Upper lobe of left lung (tissue), 4 donors: ENCODE results near the gene RFX1.

Source experiments
- EP300 ChIP-seq, 4 donors: sonication (generic); formaldehyde crosslinking; IDR thresholded peaks; one replicate each; pipeline ENCODE4 v1.5.1; 2017; ENCODE audit warnings: antibody characterized with exemption in 4 of 4, control low read depth in 2 of 4
- POLR2A ChIP-seq, 4 donors: fragments of 450-650 bp; IDR thresholded peaks; one replicate each; pipeline ENCODE4 v1.5.1; 2016 to 2017; ENCODE audit warnings: antibody characterized with exemption in 4 of 4, mild to moderate bottlenecking in 2 of 4
- POLR2AphosphoS5 ChIP-seq, 2 donors: sonication (generic); formaldehyde crosslinking; IDR thresholded peaks; one replicate each; pipeline ENCODE4 v1.5.1; 2017; ENCODE audit warnings: antibody characterized with exemption in 2 of 2
- TF ChIP-seq, protein P1 (sequence below), 6 experiments: fragments of 450-650 bp in 4 of 6; fragments of 200-600 bp in 2 of 6; sonication (generic) in 2 of 6; IDR thresholded peaks; one replicate each; pipeline ENCODE4 v1.5.1; 2016 to 2019; ENCODE audit warnings: antibody characterized with exemption in 6 of 6

DNA sequence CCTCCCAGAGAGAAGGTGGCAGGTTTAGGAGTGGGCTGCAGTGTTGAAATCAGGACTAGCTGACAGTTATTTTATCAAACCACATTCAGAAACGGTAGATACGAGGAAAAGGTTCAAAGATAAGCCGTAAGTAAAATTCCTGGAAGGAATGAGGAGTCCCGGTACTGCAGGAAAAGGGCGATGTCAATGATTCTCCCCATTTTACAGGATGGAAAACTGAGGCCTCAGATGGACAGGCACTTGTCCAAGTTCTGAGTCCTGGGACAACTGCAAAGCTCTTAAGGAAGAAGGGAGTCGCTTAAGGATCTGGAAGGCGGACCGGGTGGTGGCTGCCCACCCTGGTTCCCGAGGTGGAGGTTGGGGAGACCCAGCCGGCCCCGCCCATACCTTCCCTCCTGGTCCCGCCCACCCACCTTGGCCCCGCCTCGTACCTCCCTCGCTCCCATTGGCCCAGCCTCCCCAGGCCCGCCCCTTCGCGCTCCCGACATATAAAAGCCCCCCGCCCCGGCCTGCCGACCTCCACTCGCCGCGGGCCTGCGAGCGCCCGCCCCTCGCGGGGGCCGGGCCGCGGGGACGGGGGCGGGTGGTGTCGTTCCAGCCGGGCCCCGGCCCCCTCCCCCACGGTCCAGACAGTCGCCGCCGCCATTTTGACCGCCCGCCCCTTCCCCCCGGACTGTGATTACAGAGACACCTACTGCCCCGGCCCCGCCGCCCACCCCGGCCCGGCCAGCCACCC, 603 bp downstream of the RFX1 start:
- TF ChIP-seq, protein P1, sequence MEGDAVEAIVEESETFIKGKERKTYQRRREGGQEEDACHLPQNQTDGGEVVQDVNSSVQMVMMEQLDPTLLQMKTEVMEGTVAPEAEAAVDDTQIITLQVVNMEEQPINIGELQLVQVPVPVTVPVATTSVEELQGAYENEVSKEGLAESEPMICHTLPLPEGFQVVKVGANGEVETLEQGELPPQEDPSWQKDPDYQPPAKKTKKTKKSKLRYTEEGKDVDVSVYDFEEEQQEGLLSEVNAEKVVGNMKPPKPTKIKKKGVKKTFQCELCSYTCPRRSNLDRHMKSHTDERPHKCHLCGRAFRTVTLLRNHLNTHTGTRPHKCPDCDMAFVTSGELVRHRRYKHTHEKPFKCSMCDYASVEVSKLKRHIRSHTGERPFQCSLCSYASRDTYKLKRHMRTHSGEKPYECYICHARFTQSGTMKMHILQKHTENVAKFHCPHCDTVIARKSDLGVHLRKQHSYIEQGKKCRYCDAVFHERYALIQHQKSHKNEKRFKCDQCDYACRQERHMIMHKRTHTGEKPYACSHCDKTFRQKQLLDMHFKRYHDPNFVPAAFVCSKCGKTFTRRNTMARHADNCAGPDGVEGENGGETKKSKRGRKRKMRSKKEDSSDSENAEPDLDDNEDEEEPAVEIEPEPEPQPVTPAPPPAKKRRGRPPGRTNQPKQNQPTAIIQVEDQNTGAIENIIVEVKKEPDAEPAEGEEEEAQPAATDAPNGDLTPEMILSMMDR (IDR thresholded peaks at IDR 0.05), result no peak
- TF ChIP-seq EP300 (IDR thresholded peaks at IDR 0.05) (peak in 1 of 4 donors; percentile 2), POLR2AphosphoS5 (IDR thresholded peaks at IDR 0.05) (peak in 1 of 2 donors; percentile 19), POLR2A (IDR thresholded peaks at IDR 0.05) (peak in 2 of 4 donors; percentile 2 to 68)
